ENCODE results near the gene USP31. TPM values are rescaled to one million over a fixed set of nuclear protein-coding genes. Genes with fewer than 3 reads are reported as not detected.

The USP31 gene
- total RNA-seq, 6 experiments from 2014 or later = 7.1 to 12.8 (median 9.0) TPM

- Histone ChIP-seq H3K36me3 (no peaks in the 10 kb centered on the region), H3K27ac (no peak overlapping the region), H3K9me3 (no peaks in the 10 kb centered on the region), H3K27me3 (peaks cover 0 to 7% of the 10 kb centered on the region in 2 donors), H3K4me1 (peaks cover 0 to 11% (median 0%) of the 10 kb centered on the region in 4 donors), H3K4me3 (no peak overlapping the region)
- no peak for ATAC-seq
- intact Hi-C loops (cut with DNase I) = loop anchor here (10.0 kb wide), 1 partner anchor 249 kb away; no protein-coding TSS in a partner anchor
- TF ChIP-seq CTCF (IDR thresholded peaks at IDR 0.05) (no peak), POLR2A (IDR thresholded peaks at IDR 0.05) (no peak)
- DNase-seq = no peak
- WGBS (ENCODE audit: insufficient coverage, low coverage, low lambda C conversion rate, missing lambda C conversion rate) = 33% methylated on average over 6 of the region's 11 CpGs
Measured at GRCh38 chr16:23185656-23186055, 36.4 kb upstream of the USP31 start.

- WGBS (ENCODE audit: insufficient coverage, low coverage, low lambda C conversion rate, missing lambda C conversion rate) = 27% methylated on average over 2 of the region's 4 CpGs
- H3K4me1 ChIP-seq = peaks cover 0 to 11% (median 0%) of the 10 kb centered on the region in 4 donors
- H3K9me3 ChIP-seq = no peaks in the 10 kb centered on the region
- H3K4me3 ChIP-seq = no peak overlapping the region
- DNase-seq = no peak
- no peaks in the 10 kb centered on the region for H3K36me3 ChIP-seq
- ATAC-seq = no peak
- no peak for TF ChIP-seq POLR2A (IDR thresholded peaks at IDR 0.05)
- TF ChIP-seq CTCF (IDR thresholded peaks at IDR 0.05) = no peak
- H3K27me3 ChIP-seq = peaks cover 0 to 7% of the 10 kb centered on the region in 2 donors
- no peak overlapping the region for H3K27ac ChIP-seq
- intact Hi-C loops (cut with DNase I) = loop anchor here (10.0 kb wide), 1 partner anchor 251 kb away; no protein-coding TSS in a partner anchor
Measured at GRCh38 chr16:23183543-23183862, 34.3 kb upstream of the USP31 start.

- H3K9me3 ChIP-seq = no peaks in the 10 kb centered on the region
- WGBS (ENCODE audit: insufficient coverage, low coverage, low lambda C conversion rate, missing lambda C conversion rate) = 6% methylated on average over 12 of the region's 71 CpGs
- TF ChIP-seq POLR2A (IDR thresholded peaks at IDR 0.05) = no peak
- peak in 2 of 4 donors; percentile 24 to 33 for TF ChIP-seq CTCF (IDR thresholded peaks at IDR 0.05)
- no peak within 1 kb of the TSS for H3K27ac ChIP-seq
- ATAC-seq = peak; percentile 29 to 46 (median 40)
- DNase-seq = no peak
- H3K36me3 ChIP-seq = no peaks in the 10 kb centered on the region
- intact Hi-C loops (cut with DNase I) = loop anchor here (10.0 kb wide), 1 partner anchor 252 kb away; no protein-coding TSS in a partner anchor
- peaks cover 0 to 7% of the 10 kb centered on the region in 2 donors for H3K27me3 ChIP-seq
- peak within 1 kb of the TSS in 2 of 3 donors; percentile 1 to 28 for H3K4me3 ChIP-seq
- H3K4me1 ChIP-seq = peaks cover 0 to 11% (median 0%) of the 10 kb centered on the region in 4 donors
Measured at GRCh38 chr16:23182679-23183542, 33.7 kb upstream of the USP31 start, which contains the start of gene SCNN1G. SCNN1G (plus strand) TSS chr16:23182745; CDS start chr16:23186272, 3,527 bp downstream.

- TF ChIP-seq CTCF (IDR thresholded peaks at IDR 0.05) = peak; percentile 56 to 86 (median 78)
- no peak for TF ChIP-seq POLR2A (IDR thresholded peaks at IDR 0.05)
- Histone ChIP-seq H3K4me1 (peaks cover 0 to 11% (median 0%) of the 10 kb centered on the region in 4 donors), H3K4me3 (peak overlapping the region in 2 of 3 donors; percentile 1 to 28), H3K27me3 (peaks cover 0 to 7% of the 10 kb centered on the region in 2 donors), H3K27ac (no peak overlapping the region), H3K36me3 (no peaks in the 10 kb centered on the region), H3K9me3 (no peaks in the 10 kb centered on the region)
- ATAC-seq = peak; percentile 94 to 100 (median 97)
- intact Hi-C loops (cut with DNase I) = loop anchor here (10.0 kb wide), 1 partner anchor 253 kb away; no protein-coding TSS in a partner anchor
- DNase-seq = peak; percentile 60 to 72 (median 68)
- 6% methylated on average over 12 of the region's 33 CpGs for WGBS (ENCODE audit: insufficient coverage, low coverage, low lambda C conversion rate, missing lambda C conversion rate)
Measured at GRCh38 chr16:23182206-23182678, 33.0 kb upstream of the USP31 start.

All from right lobe of liver (tissue), 6 donors.